H1 (cell line): ENCODE data around the gene HOATZ. TPM values are rescaled to one million over a fixed set of nuclear protein-coding genes. Genes with fewer than 3 reads are reported as not detected.

Experiments
- ASH2L ChIP-seq: fragments of 200-600, 300-600 bp; sonication (generic); IDR thresholded peaks from one replicate; pipeline ENCODE4 v1.7.1; 2017; ENCODE audit warnings: low read length
- CBX8 ChIP-seq: fragments of 300-800, 300-1000 bp; sonication (generic); IDR thresholded peaks from 2 replicates; pipeline ENCODE4 v1.7.1; 2016; ENCODE audit warnings: low read depth, low read length, borderline replicate concordance
- CHD7 ChIP-seq: fragments of 300-600 bp; sonication (generic); IDR thresholded peaks from 2 replicates; pipeline ENCODE4 v1.7.1; 2012; ENCODE audit warnings: low read length, moderate library complexity, mild to moderate bottlenecking, inconsistent platforms; ENCODE audit not compliant: insufficient replicate concordance
- HDAC6 ChIP-seq: IDR thresholded peaks from one replicate; pipeline ENCODE4 v1.7.1; 2012; ENCODE audit warnings: low read depth, mild to moderate bottlenecking, inconsistent platforms, low read length, moderate library complexity
- polyA plus RNA-seq, 7 experiments: library from polyadenylated mRNA; depleted of rRNA in 3 of 7; stranded (reverse) in 5 of 7; unstranded in 2 of 7; fragments of >200 nt in 5 of 7; fragments of 200-250 nt in 2 of 7; gene quantifications; 1 replicate in 5 of 7; 2 replicates in 1 of 7; 4 replicates in 1 of 7; pipeline versions ENCODE4 v1.2.1 to v1.2.3, GENCODE V29; 2011 to 2013; ENCODE audit warnings: missing spikeins in 2 of 7, mixed read lengths in 2 of 7
- total RNA-seq: library from RNA; stranded (reverse); fragmentation: NEBNext Ultra II Directional; extraction: Animal tissue kit (Norgen Biotek cat#: 25700); gene quantifications from 2 replicates; pipeline ENCODE4 v1.2.1, GENCODE V29; 2021

The HOATZ gene
- total and polyA plus RNA-seq, 2 of the 8 experiments (the other 6 are each of a cell fraction or from before 2014, with no cell fraction given): not detected

DNA sequence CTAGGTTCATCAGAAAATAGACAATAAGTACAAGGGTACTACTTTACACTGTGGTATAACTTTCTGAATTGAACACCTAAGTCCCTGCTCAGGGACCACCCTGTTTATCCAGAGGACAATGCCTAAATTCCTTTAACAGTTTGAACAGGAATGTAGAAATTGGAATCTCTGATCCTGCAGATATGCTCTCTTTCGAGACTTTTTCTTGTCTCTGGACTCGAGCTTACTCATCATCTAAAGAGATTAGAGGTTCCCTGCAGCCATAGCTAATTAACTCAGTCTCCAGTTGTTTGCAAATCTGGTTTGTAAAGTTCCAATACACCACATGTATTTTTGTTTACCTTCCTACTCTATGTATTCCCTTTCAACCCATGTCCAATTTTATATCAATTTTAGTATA is 1.0 kb downstream of the HOATZ start (continued):
- TF ChIP-seq CHD7: no peak
- TF ChIP-seq HDAC6: no peak
- no peak for TF ChIP-seq ASH2L
- no peak for TF ChIP-seq CBX8
